Measurements from ENCODE around the gene CDK9. TPM values are rescaled to one million over a fixed set of nuclear protein-coding genes. Genes with fewer than 3 reads are reported as not detected.
A peak's percentile ranks its signal among the peaks of the same experiment; 100 is the strongest.

The CDK9 gene
- total RNA-seq, 1 experiment from 2014 or later: 48.7 TPM

GRCh38 chr9:127769929-127770582 is 15.8 kb upstream of the CDK9 start:
- ChIA-PET POLR2A (interaction anchor here (0.7 kb wide), 1 partner anchor 105 kb away, joined by 9 read pairs; no protein-coding TSS in a partner anchor), CTCF (no interaction called here)
- in situ Hi-C loops (cut with HindIII; ENCODE audit: low pct_unique_long_range_greater_than_20kb, low sequenced_read_pairs) (no loop called here), intact Hi-C loops (cut with micrococcal nuclease; ENCODE audit: unreplicated experiment) (no loop called here)
- BruUV-seq (replicated peaks): no TSS peak
- Histone ChIP-seq H3K36me3 (ENCODE audit: control insufficient read depth, insufficient read depth, low read length) (no peaks in the 10 kb centered on the region), H3K9me3 (ENCODE audit: control insufficient read depth, insufficient read depth, low read depth, low read length) (no peaks in the 10 kb centered on the region), H3K27me3 (ENCODE audit: control insufficient read depth, insufficient read depth, low read length) (no peaks in the 10 kb centered on the region), H3K4me3 (ENCODE audit: low read depth in 2 of 2, low read length in 2 of 2) (no peak overlapping the region), H3K27ac (ENCODE audit: low read length) (no peak overlapping the region), H3K4me1 (ENCODE audit: control insufficient read depth, insufficient read depth, low read length) (no peaks in the 10 kb centered on the region)
- ATAC-seq (no peak), DNase-seq (ENCODE audit: low read depth, low spot score) (no peak)
- TF ChIP-seq REST (IDR thresholded peaks at IDR 0.05; ENCODE audit: insufficient read depth in 1 of 2, low read depth in 2 of 2, low read length in 1 of 2) (no peak), POLR2AphosphoS5 (IDR thresholded peaks at IDR 0.05; ENCODE audit: low read depth, low read length) (no peak), SIN3A (IDR thresholded peaks at IDR 0.05; ENCODE audit: borderline replicate concordance, insufficient read depth, low read depth, low read length) (no peak), TCF7L2 (IDR thresholded peaks at IDR 0.05; ENCODE audit: low read depth, low read length) (no peak), CTCF (IDR thresholded peaks at IDR 0.05) (no peak)

GRCh38 chr9:127770583-127770904 is 15.3 kb upstream of the CDK9 start:
- in situ Hi-C loops (cut with HindIII; ENCODE audit: low pct_unique_long_range_greater_than_20kb, low sequenced_read_pairs): no loop called here
- no peaks in the 10 kb centered on the region for H3K36me3 ChIP-seq (ENCODE audit: control insufficient read depth, insufficient read depth, low read length)
- ATAC-seq (no peak), DNase-seq (ENCODE audit: low read depth, low spot score) (no peak)
- no peak for TF ChIP-seq CTCF (IDR thresholded peaks at IDR 0.05)
- H3K9me3 ChIP-seq (ENCODE audit: control insufficient read depth, insufficient read depth, low read depth, low read length): no peaks in the 10 kb centered on the region
- H3K4me1 ChIP-seq (ENCODE audit: control insufficient read depth, insufficient read depth, low read length): no peaks in the 10 kb centered on the region
- intact Hi-C loops (cut with micrococcal nuclease; ENCODE audit: unreplicated experiment): no loop called here
- no peaks in the 10 kb centered on the region for H3K27me3 ChIP-seq (ENCODE audit: control insufficient read depth, insufficient read depth, low read length)
- H3K4me3 ChIP-seq (ENCODE audit: low read depth in 2 of 2, low read length in 2 of 2): peak overlapping the region; percentile 41 to 59; a peak in 3 of 4 replicates
- POLR2A ChIA-PET: interaction anchor here (0.5 to 0.7 kb wide), 2 partner anchors 20 to 163 kb away, joined by 3 to 5 read pairs; no protein-coding TSS in a partner anchor
- no peak overlapping the region for H3K27ac ChIP-seq (ENCODE audit: low read length)
- BruUV-seq (replicated peaks): no TSS peak
- CTCF ChIA-PET: interaction anchor here (0.8 kb wide), 1 partner anchor 36 kb away, joined by 4 read pairs; the partner anchor contains the start of gene TOR2A
